GM19324 (cell line): ENCODE results near the gene UPK1A.
"Not testable (repeated sequence)": the region's sequence is repeated elsewhere in the genome, so short reads cannot be mapped to it uniquely, and the experiment has no call there.

Experiments
- ATAC-seq: cut with Tn5 transposase; IDR thresholded peaks from one replicate; pipeline ENCODE4 v1.9.1; 2021; ENCODE audit warnings: mild to moderate bottlenecking, moderate library complexity; ENCODE audit not compliant: unreplicated experiment, low FRiP score

UPK1A gene

DNA sequence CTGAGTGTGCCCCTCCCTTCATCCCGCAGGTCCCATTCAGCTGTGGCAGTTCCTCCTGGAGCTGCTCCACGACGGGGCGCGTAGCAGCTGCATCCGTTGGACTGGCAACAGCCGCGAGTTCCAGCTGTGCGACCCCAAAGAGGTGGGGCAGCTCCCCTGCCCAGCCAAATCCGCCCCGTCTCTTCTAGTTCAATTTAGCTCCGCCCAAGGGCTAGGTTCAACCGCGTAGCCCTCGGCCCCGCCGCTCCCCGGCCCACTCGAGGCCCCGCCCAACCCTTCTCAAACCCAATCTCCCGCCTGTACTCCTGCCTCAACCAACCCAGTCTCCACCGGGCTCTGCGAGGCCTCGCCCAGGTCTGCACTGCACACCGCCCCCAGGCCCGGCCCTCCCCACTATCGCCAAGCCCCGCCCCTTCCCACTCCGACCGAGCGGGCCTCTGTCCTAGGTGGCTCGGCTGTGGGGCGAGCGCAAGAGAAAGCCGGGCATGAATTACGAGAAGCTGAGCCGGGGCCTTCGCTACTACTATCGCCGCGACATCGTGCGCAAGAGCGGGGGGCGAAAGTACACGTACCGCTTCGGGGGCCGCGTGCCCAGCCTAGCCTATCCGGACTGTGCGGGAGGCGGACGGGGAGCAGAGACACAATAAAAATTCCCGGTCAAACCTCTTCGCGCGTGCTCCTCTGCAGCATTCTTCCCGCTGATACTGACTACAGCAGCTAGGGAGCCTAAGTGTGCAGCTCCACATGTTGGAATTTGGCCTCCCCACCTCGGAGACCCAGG lies 21.9 kb upstream of the UPK1A start:
- peak; percentile 72 for ATAC-seq

- no peak for ATAC-seq
These were observed 21.2 kb upstream of the UPK1A start for GRCh38 chr19:35644987-35645679.

DNA sequence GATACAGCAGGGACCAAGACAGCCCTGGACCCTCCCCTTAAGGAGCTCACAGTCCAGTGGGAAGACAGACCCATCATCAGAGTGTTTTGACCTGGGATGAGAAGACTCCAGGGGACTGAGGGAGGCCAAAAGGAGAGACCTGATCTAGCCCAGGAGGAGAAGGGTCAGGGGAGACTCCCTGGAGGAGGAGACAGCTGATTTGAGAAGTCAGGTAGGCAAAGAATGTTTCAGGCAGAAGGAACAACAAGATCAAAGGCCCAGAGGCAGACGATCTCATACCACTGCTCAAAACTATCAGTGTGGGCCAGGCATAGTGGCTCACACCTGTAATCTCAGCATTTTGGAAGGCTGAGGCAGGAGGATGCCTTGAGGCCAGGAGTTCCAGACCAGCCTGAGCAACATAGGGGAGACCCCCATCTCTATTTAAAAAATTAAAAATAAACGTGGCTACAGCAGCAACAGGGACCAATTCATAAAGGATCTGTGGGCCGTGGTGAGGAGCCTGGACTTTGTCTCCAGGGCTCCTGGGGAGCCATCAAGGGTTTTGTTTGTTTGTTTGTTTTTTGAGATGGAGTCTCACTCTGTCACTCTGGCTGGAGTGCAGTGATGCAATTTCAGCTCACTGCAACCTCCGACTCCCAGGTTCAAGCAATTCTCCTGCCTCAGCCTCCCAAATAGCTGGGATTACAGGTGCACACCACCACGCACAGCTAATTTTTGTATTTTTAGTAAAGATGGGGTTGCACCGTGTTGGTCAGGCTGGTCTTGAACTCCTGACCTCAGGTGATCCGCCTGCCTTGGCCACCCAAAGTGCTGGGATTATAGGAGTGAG lies 20.4 kb upstream of the UPK1A start:
- no peak for ATAC-seq

GRCh38 chr19:35648017-35648961 lies 18.0 kb upstream of the UPK1A start, which contains the start of gene COX6B1:
Gene COX6B1 (plus strand): TSS chr19:35648323. CDS start chr19:35651244, 2,921 bp downstream.
- peak; percentile 52 for ATAC-seq

- no peak for ATAC-seq
These were observed 15.7 kb upstream of the UPK1A start for GRCh38 chr19:35650581-35650980.

DNA sequence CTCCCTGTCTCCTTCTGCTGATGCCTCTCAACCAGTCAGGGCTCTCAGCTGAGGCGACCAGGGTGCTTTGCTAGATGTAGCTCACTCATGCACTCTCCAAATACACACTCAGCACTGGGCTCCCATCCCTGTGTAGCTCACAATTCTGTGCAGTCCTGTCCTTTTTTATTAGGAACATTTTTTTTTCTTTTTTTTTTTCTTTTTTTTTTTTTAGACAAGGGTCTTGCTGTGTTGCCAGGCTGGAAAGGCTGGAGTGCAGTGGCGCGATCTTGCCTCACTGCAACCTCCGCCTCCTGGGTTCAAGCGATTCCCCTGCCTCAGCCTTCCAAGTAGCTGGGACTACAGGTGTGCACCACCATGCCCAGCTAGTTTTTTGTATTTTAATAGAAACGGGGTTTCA lies 11.5 kb upstream of the UPK1A start:
- ATAC-seq, result not testable (repeated sequence)

- no peak for ATAC-seq
These were observed 10.7 kb upstream of the UPK1A start for GRCh38 chr19:35655600-35655999.

- ATAC-seq, result no peak
These were observed 9.6 kb upstream of the UPK1A start for GRCh38 chr19:35656700-35657099.

DNA sequence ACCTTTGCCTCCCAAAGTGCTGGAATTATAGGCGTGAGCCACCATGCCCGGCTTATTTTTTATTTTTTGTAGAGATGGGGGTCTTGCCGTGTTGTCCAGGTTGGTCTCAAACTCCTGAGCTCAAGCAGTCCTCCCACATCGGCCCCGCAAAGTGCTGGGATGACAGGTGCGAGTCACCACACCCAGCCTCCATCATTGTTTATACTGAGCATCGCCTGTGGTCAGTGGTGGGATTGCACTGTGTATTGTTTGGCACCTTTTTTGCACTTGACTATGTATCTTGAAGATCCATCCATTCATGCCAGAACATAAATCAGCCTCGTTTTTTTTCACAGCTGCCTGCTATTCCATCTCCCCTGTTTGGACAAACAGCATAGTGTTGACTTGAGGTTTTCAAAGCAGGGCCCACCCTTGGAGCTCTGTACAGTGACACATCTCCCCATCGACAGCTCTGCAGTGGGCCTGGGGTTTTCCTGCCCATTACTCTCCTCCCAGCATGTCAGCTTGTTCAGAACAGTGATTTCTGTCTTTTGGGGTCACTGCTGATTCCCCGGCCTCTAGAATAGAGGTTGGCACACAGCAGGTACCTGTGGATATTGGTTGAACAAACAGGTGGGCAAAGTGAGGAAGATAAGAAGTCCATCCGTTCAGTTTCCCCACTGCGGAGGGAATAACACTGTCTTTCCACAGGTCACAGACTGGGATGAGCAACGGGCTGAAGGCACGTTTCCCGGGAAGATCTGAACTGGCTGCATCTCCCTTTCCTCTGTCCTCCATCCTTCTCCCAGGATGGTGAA lies 8.2 kb upstream of the UPK1A start:
- ATAC-seq, result no peak

- no peak for ATAC-seq
These were observed 4.3 kb upstream of the UPK1A start for GRCh38 chr19:35661995-35662340.

- no peak for ATAC-seq
These were observed 2.3 kb upstream of the UPK1A start for GRCh38 chr19:35663981-35664380.

DNA sequence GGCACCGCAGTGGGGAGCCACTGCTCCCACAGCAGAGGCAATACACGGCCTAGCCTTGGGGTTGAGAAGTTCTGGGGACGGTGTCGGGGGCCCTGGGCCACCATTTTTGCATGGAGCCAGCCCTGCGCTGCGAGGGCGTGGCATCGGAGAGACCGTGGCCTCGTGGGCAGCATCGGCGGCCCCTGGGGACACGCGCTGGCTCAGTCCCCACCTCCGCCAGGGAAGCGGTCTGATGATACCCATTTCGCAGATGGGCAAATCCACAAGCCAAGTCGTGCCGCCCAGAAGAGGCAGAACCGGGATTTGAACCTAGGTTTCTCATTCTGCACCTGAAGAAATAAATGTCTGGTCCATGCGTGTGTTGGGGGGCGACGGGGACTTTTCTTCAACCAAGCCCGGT lies 1.2 kb upstream of the UPK1A start:
- no peak for ATAC-seq

DNA sequence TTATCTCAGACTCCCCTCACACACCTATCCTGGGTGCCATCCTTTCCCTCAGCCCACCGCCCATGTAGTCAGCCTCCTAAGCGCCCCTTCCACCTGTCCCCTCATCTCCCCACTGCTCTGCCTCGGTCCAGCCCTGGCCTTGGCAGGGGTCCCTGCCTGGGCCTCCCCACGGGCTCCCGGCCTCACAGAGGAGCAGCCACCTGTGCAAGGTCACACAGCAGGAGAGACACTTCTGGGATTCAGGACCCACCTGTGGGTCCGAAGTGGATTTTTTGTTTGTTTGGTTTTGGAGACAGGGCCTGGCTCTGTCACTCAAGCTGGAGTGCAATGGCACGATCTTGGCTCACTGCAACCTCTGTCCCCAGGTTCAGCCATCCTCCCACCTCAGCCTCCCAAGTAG lies 713 bp upstream of the UPK1A start:
- no peak for ATAC-seq

DNA sequence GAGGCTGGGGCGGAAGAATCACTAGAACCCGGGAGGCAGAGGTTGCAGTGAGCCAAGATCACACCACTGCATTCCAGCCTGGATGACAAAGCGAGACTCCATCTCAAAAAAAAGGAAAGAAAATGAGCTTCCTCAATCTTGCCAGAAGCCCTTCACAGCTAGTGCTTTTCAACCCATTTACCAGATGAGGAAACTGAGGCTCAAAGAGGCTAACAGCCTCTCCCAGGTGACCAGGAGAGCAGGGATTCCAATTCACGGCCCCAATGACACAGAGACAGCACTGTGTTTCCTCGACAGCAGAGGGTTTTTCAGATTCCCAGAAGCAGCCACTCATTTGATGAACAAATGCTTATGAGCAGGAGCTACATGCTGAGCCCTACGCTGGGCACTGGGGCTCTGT lies 3.2 kb downstream of the UPK1A start:
- no peak for ATAC-seq

- no peak for ATAC-seq
These were observed 3.7 kb downstream of the UPK1A start for GRCh38 chr19:35669974-35670373.

- no peak for ATAC-seq
These were observed 4.4 kb downstream of the UPK1A start for GRCh38 chr19:35670686-35671085.

GRCh38 chr19:35671818-35672217 lies 5.5 kb downstream of the UPK1A start:
- no peak for ATAC-seq

DNA sequence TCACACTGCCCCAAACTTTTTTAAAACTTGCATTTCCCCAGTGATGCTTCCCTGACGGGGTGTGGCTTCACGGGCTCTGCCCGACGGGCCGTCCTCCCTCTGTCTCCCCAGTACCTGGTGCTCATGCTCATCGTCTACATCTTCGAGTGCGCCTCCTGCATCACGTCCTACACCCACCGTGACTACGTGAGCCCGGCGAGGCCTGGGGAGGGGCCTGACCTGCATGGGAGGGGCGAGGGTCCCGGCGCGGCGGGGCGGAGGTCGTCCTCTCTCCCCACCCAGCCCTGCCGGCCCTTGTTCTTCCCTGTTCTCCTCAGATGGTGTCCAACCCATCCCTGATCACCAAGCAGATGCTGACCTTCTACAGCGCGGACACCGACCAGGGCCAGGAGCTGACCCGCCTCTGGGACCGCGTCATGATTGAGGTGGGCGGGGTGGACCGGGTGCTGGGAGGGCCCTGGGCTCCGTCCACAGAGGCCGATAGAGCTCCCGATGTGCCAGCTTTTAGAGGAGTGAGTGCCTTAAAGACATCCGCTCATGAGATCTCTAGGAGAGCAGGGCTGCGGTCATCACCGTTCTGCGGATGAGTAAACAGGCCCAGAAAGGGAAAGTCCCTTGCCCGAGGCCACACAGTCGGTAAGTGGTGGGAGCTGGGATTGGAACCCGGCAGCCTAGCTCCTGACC lies 6.9 kb downstream of the UPK1A start:
- no peak for ATAC-seq
